ENCODE results near the gene SCN5A.

The SCN5A gene

DNA sequence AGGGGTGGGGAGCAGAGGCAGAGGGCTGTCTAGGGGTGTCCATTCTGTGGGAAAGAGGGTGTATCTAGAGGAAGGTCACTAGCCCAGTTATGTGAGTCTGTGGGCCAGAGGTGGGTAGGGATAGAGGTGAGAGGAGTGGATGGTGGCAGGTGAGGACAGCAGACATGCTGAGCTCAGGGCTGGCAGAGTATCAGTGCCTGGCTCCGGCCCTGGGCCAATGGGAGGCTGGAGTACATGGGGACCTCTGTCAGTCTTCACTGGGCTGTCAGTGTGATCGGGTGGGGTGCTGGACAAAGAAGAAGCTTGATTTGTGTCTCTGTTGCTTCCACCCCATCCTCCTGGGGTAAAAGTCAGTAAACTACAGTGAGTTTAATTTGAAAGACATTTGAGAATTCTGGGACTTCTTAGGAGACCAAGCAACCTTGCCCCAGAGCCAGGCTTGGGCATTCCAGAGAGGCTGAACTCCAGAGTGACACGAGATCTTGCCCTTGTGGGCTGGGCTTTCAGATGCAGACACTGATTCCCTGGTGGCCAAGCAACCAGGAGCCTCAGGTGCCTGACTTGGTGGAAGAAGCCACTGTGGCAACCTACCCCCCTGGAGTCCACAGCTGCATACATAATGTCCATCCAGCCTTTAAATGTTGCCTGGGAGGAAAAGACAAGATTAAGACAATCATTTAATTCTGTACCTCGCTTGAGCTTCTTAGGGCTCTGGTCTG, 92.7 kb downstream of the SCN5A start:
- ATAC-seq, result no peak

- no peak for ATAC-seq
Observed at GRCh38 chr3:38555926-38556325, 93.6 kb downstream of the SCN5A start.

GRCh38 chr3:38555149-38555840, 94.2 kb downstream of the SCN5A start:
- ATAC-seq, result no peak

DNA sequence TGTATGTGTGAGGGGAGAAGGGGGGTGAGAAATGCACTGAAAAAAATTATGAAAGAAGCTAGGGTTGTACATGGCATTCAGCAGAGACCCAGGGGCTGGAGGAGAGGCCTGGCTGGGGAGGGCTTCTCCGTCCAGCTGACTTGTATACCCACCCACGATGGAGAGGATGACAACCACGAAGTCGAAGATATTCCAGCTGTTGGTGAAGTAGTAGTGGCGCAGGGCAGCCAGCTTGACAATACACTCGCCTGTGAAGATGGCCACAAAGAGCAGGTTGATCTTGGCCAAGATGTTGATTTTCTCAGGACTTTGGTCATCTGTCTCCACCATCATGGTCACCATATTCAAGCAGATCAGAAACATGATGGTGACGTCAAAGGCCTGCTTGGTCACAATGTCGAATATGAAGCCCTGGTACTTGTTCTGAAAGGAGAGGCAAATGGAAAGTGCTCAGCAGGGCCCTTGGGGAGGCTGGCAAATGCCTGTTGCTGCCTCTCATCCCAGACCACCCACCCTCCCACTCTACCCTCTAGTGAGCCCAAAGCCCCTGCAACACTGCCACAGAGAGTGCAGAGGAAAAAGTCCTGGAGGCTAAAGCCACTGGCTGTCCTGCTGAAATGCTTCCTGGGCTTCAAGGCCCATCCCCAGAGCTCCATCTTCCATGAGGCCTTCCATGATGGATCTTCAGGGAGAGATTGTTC, 95.2 kb downstream of the SCN5A start:
- no peak for ATAC-seq

- ATAC-seq, result no peak
Observed at GRCh38 chr3:38553071-38553470, 96.4 kb downstream of the SCN5A start.

- no peak for ATAC-seq
Observed at GRCh38 chr3:38552364-38552763, 97.1 kb downstream of the SCN5A start.

DNA sequence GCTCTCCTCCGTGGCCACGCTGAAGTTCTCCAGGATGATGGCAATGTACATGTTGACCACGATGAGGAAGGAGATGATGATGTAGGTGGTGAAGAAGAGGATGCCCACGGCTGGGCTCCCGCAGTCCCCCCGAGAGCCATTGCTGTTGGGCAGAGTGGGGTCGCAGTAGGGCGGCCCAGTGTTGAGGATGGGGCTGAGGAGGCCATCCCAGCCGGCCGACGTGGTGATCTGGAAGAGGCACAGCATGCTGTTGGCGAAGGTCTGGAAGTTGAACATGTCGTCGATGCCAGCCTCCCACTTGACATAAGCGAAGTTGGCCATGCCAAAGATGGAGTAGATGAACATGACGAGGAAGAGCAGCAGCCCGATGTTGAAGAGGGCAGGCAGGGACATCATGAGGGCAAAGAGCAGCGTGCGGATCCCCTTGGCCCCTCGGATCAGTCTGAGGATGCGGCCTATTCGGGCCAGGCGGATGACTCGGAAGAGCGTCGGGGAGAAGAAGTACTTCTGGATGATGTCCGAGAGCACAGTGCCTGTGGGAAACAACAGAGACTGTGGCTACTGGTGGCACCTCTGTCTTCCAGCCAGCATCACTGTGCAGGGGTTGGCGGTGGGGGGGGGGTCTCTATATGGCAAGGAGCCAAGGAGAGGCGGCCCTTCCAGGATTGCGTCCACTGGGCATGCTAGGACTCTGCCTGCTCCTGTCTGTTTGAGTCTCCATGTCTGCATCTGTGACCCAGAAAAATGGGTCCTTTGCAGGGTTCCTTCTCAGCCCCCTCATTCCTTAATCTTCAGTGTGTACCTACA, 98.3 kb downstream of the SCN5A start:
- no peak for ATAC-seq

- no peak for ATAC-seq
Observed at GRCh38 chr3:38549957-38550840, 99.3 kb downstream of the SCN5A start.

- no peak for ATAC-seq
Observed at GRCh38 chr3:38549486-38549885, 100.0 kb downstream of the SCN5A start.

DNA sequence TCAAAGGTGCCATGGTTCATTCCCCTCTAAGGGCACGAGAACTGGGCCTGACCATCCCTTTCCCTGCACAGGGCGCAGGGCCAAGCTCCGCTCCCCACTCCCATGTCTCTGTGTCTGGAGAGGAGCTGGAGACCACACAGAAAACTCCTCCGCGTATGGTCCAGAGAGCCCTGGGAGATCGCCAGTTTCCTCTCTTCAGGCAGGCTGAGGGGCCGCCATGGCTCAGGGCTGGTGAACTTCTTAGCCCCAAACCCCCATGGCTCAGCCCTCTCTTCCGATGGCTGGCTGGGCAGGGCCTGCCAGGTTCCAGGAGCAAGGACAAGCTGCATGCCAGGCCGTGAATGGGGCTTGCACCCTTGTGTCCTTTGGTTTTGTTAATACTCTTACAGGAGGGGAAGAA, 100.4 kb downstream of the SCN5A start:
- no peak for ATAC-seq

DNA sequence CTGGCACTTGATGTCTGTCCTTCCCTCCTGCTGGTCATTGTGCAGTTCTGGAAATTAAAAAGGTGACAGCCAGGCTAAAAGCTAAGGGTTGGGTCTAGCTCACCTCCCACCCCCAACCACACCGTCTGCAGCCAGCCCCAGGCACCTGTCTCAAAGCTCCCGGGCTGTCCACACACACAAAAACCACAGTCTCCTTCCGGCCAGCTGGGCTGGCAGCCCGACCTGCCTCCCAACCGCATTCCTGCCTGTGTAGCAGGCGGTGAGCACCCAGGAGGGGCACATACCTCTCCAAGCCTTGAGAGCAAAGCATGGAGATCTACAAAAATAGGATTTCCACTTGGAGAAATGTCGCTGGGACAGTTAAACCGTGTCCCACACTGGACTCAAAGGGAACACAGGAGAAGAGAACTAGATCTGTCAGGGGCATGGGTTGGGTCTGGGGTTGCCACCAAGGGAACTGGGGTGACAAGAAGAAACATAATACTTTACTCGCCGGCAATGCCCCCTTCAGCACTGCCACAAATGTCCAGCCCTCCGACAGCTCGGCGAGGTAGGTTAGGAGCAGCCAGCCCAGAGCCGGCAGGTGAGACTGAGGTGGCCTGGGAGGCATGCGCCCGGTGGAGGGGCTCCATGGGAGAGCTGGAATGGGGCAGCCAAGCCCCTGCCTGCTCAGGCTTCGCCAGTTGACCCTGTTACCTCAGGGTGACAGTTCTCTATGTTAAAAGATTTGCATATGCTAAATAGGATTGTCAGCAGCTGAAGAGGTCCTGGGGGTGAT, 101.1 kb downstream of the SCN5A start:
- ATAC-seq, result no peak

GRCh38 chr3:38545983-38546382, 103.5 kb downstream of the SCN5A start:
- ATAC-seq, result no peak

- ATAC-seq, result no peak
Observed at GRCh38 chr3:38545550-38545949, 103.9 kb downstream of the SCN5A start.

- no peak for ATAC-seq
Observed at GRCh38 chr3:38544926-38545325, 104.6 kb downstream of the SCN5A start.

- ATAC-seq, result no peak
Observed at GRCh38 chr3:38543586-38543985, 105.9 kb downstream of the SCN5A start.

DNA sequence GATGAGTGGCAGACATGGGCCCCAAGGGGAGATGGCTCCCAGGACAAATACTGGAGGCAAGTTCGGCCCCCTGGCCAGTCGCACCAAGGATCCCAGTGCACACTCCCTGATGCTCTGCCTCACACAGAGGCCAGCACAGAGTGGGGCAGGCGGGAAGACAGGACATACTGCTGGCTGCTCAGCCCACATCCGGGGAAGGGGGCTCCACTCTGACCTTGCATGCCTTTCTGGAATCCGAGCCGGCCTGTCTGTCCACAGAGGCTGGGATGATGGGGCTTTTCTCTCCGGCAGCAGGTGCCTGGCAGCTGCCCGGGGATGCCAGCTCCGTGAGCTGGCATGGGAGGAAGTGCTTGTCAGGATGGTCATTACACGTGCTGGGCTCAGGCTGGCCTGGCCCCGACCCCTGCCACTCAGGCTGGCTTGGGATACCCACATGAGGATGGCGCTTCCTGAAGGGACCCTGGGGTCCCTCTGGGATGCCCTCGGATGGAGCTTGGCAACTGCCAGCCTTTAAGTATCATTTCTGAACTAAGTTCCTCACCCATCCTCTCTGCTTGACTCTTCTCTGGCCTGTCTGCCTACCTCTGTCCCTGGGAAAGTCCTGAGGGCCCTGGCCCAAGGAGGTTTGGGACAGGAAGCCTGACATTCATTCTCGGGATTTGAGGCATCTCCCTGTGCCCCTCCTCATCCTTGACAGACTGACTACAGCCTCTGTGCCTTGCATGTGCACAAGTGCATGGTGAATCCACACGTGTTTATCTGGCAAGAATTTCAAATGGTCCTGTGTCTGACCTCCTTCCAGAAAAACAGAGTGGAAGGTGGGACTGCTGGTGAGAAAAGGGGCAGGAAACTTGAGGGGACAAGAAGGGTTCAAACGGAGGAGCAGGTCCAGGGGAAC, 106.8 kb downstream of the SCN5A start:
- ATAC-seq, result no peak

DNA sequence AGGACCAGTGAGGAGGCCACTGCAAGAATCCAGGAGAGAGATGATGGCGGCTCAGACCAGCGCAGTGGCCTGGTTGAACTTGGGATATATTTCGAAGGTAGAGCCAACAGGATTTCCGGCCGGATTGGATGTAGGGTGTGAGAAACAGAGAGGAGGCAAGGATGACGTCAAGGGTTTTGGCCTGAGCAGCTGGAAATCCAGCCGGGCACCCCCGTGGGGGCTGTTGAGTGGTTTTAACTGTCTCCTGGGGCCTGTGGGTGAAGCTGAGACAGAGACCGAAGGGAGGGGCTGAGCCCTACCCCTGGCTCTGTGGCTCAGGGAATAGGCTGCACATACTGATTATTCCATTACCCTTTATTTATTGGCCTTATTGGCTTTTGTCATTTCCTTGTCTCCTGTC, 107.7 kb downstream of the SCN5A start:
- no peak for ATAC-seq

GRCh38 chr3:38538773-38539353, 110.6 kb downstream of the SCN5A start:
- ATAC-seq, result no peak

GRCh38 chr3:38536671-38537070, 112.8 kb downstream of the SCN5A start:
- no peak for ATAC-seq

GRCh38 chr3:38534604-38535003, 114.9 kb downstream of the SCN5A start:
- ATAC-seq, result no peak
